HG03064 (cell line): ENCODE data around the gene UBE2I.
A peak's percentile ranks its signal among the peaks of the same experiment; 100 is the strongest.

Experiments
- ATAC-seq: cut with Tn5 transposase; IDR thresholded peaks from one replicate; pipeline ENCODE4 v1.9.1; 2021; ENCODE audit warnings: low read depth; ENCODE audit not compliant: unreplicated experiment

UBE2I gene

GRCh38 chr16:1341495-1342420 is 32.3 kb downstream of the UBE2I start:
- ATAC-seq = no peak

GRCh38 chr16:1342526-1343427 is 33.3 kb downstream of the UBE2I start:
- peak; percentile 83 for ATAC-seq

- peak; percentile 19 for ATAC-seq
Measured at GRCh38 chr16:1343428-1344242, 34.2 kb downstream of the UBE2I start.

- ATAC-seq = no peak
Measured at GRCh38 chr16:1344499-1344898, 35.1 kb downstream of the UBE2I start.

- ATAC-seq = no peak
Measured at GRCh38 chr16:1345087-1345486, 35.7 kb downstream of the UBE2I start.

- no peak for ATAC-seq
Measured at GRCh38 chr16:1345651-1346421, 36.4 kb downstream of the UBE2I start.

- no peak for ATAC-seq
Measured at GRCh38 chr16:1346422-1347285, 37.2 kb downstream of the UBE2I start.

GRCh38 chr16:1347286-1347855 is 37.9 kb downstream of the UBE2I start:
- ATAC-seq = no peak

- ATAC-seq = no peak
Measured at GRCh38 chr16:1347962-1348361, 38.5 kb downstream of the UBE2I start.

- ATAC-seq = no peak
Measured at GRCh38 chr16:1348441-1348840, 39.0 kb downstream of the UBE2I start.

- ATAC-seq = no peak
Measured at GRCh38 chr16:1348926-1349325, 39.5 kb downstream of the UBE2I start.

- no peak for ATAC-seq
Measured at GRCh38 chr16:1349351-1349750, 39.9 kb downstream of the UBE2I start.

- no peak for ATAC-seq
Measured at GRCh38 chr16:1349951-1350350, 40.5 kb downstream of the UBE2I start.

- no peak for ATAC-seq
Measured at GRCh38 chr16:1350691-1351090, 41.3 kb downstream of the UBE2I start.

- ATAC-seq = peak; percentile 10
Measured at GRCh38 chr16:1351215-1351581, 41.8 kb downstream of the UBE2I start.

- peak; percentile 65 for ATAC-seq
Measured at GRCh38 chr16:1351582-1352362, 42.3 kb downstream of the UBE2I start, which contains the start of the genes GNPTG and TSR3. Gene GNPTG (plus strand): TSS chr16:1351931. CDS start chr16:1351966, 35 bp downstream. Gene TSR3 (minus strand): TSS chr16:1351878. CDS start chr16:1351804, 74 bp downstream.

- ATAC-seq = no peak
Measured at GRCh38 chr16:1354815-1355540, 45.5 kb downstream of the UBE2I start.
